BLaER1 treated with 17β-estradiol and CSF1 and Interleukin-3, amounts not matched to agents 10 nM and 100 nM (cell line): Measurements from ENCODE around the gene PDPN.
A peak's percentile ranks its signal among the peaks of the same experiment; 100 is the strongest.

ENCODE experiments used
- H3K27ac ChIP-seq, 11 experiments: shearing (Covaris generic); formaldehyde crosslinking; 2 replicates each; pipeline ENCODE4 v1.8.1; 2022
- H3K27me3 ChIP-seq, 11 experiments: shearing (Covaris generic); formaldehyde crosslinking; 2 replicates each; pipeline ENCODE4 v1.8.1; 2022
- H3K36me3 ChIP-seq, 11 experiments: shearing (Covaris generic); formaldehyde crosslinking; 2 replicates each; pipeline ENCODE4 v1.8.1; 2022
- H3K4me1 ChIP-seq, 10 experiments: shearing (Covaris generic); formaldehyde crosslinking; 2 replicates each; pipeline ENCODE4 v1.8.1; 2022
- H3K4me2 ChIP-seq, 11 experiments: shearing (Covaris generic); formaldehyde crosslinking; 2 replicates each; pipeline ENCODE4 v1.8.1; 2022
- H3K4me3 ChIP-seq, 10 experiments: shearing (Covaris generic); formaldehyde crosslinking; 2 replicates each; pipeline ENCODE4 v1.8.1; 2022
- H3K9ac ChIP-seq, 11 experiments: shearing (Covaris generic); formaldehyde crosslinking; 2 replicates each; pipeline ENCODE4 v1.8.1; 2022
- H3K9me3 ChIP-seq, 11 experiments: shearing (Covaris generic); formaldehyde crosslinking; replicated peaks in 1 of 11; 2 replicates each; pipeline ENCODE4 v1.8.1; 2022
- H4K20me1 ChIP-seq, 11 experiments: shearing (Covaris generic); formaldehyde crosslinking; 2 replicates each; pipeline ENCODE4 v1.8.1; 2022
- Cebpa-rat ChIP-seq, 11 experiments: shearing (Covaris generic); IDR thresholded peaks; 2 replicates each; pipeline ENCODE4 v1.8.1; 2022

PDPN gene

GRCh38 chr1:13570924-13571323 lies 12.7 kb upstream of the PDPN start:
- H3K27me3 ChIP-seq = no peaks in the 10 kb centered on the region
- no peaks in the 10 kb centered on the region for H3K36me3 ChIP-seq
- no peak overlapping the region; a peak in 1 of 22 replicates for H3K4me2 ChIP-seq
- H3K27ac ChIP-seq = no peak overlapping the region
- TF ChIP-seq Cebpa-rat (IDR thresholded peaks at IDR 0.05) = no peak
- no peaks in the 10 kb centered on the region for H3K9me3 ChIP-seq
- no peak overlapping the region for H3K4me3 ChIP-seq
- H3K9ac ChIP-seq = no peak overlapping the region
- H4K20me1 ChIP-seq = no peaks in the 10 kb centered on the region
- H3K4me1 ChIP-seq = peaks cover 0 to 7% (median 0%) of the 10 kb centered on the region in 10 experiments; a peak in 7 of 20 replicates

- H3K9ac ChIP-seq = no peak overlapping the region
- H3K9me3 ChIP-seq = no peaks in the 10 kb centered on the region
- H4K20me1 ChIP-seq = no peaks in the 10 kb centered on the region
- peaks cover 0 to 7% (median 0%) of the 10 kb centered on the region in 10 experiments; a peak in 7 of 20 replicates for H3K4me1 ChIP-seq
- H3K27me3 ChIP-seq = no peaks in the 10 kb centered on the region
- no peak overlapping the region for H3K4me2 ChIP-seq
- no peaks in the 10 kb centered on the region for H3K36me3 ChIP-seq
- H3K4me3 ChIP-seq = no peak overlapping the region
- H3K27ac ChIP-seq = no peak overlapping the region
- TF ChIP-seq Cebpa-rat (IDR thresholded peaks at IDR 0.05) = no peak
Observed at GRCh38 chr1:13573586-13573985, 10.0 kb upstream of the PDPN start.

GRCh38 chr1:13576926-13577325 lies 6.7 kb upstream of the PDPN start:
- no peak for TF ChIP-seq Cebpa-rat (IDR thresholded peaks at IDR 0.05)
- no peaks in the 10 kb centered on the region for H3K27me3 ChIP-seq
- H3K4me2 ChIP-seq = no peak overlapping the region
- no peak overlapping the region for H3K9ac ChIP-seq
- H3K36me3 ChIP-seq = no peaks in the 10 kb centered on the region
- H3K9me3 ChIP-seq = no peaks in the 10 kb centered on the region
- no peak overlapping the region for H3K4me3 ChIP-seq
- H3K27ac ChIP-seq = no peak overlapping the region
- no peaks in the 10 kb centered on the region for H4K20me1 ChIP-seq
- H3K4me1 ChIP-seq = no peaks in the 10 kb centered on the region

GRCh38 chr1:13577846-13578245 lies 5.8 kb upstream of the PDPN start:
- H4K20me1 ChIP-seq = no peaks in the 10 kb centered on the region
- H3K27ac ChIP-seq = no peak overlapping the region
- H3K4me1 ChIP-seq = no peaks in the 10 kb centered on the region
- H3K9me3 ChIP-seq = 0 out of 22 replicates have a peak, but pooled peaks cover 0 to 2% (median 0%) of the 10 kb centered on the region in 11 experiments
- H3K4me3 ChIP-seq = no peak overlapping the region
- no peak overlapping the region for H3K4me2 ChIP-seq
- TF ChIP-seq Cebpa-rat (IDR thresholded peaks at IDR 0.05) = no peak
- no peaks in the 10 kb centered on the region for H3K36me3 ChIP-seq
- H3K27me3 ChIP-seq = no peaks in the 10 kb centered on the region
- H3K9ac ChIP-seq = no peak overlapping the region

GRCh38 chr1:13581446-13581845 lies 2.2 kb upstream of the PDPN start:
- Histone ChIP-seq H3K9me3 (peaks cover 0 to 15% (median 11%) of the 10 kb centered on the region in 11 experiments; a peak in 11 of 22 replicates), H3K36me3 (no peaks in the 10 kb centered on the region)

DNA sequence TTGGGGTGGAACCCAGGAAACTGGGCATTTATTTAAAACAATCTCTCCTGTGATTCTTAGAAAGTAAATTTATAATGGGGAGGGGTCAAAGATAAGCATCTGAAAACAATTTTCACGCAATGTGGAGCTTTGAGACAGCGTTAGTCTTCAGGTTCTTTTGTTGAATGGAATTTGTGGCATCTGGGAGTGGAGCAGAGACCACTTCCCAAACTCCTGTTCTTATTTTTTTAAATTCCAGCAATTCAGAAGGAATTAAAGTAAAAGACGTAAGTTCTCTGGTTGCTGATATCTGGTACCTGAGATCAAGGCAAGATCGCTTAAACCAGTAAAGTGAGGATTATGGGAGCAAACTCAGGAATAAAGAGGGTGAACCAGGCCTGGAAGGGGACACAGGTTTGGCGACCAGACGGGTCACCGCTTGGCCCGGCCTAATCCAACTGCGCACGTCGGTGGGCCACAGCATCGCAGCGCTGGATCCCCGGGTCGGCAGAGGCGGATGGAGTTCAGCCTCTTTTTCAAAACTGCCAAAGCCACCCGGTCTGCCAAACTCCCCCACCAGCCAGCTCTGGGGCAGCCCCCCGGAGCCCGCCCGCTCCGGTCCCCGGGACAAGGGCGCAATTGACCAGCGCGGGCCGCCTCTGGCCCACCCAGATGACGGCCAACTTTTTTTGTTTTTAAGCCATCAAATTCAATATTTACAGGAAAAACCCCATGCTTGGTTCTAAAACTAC lies 754 bp upstream of the PDPN start:
- Histone ChIP-seq H3K4me2 (no peak overlapping the region), H3K27me3 (no peaks in the 10 kb centered on the region; a peak in 1 of 22 replicates), H3K27ac (no peak overlapping the region), H3K4me3 (no peak overlapping the region), H3K4me1 (peaks cover 17 to 24% (median 22%) of the 10 kb centered on the region in 10 experiments), H3K9me3 (peaks cover 0 to 15% (median 11%) of the 10 kb centered on the region in 11 experiments; a peak in 11 of 22 replicates), H3K9ac (no peak overlapping the region), H3K36me3 (no peaks in the 10 kb centered on the region), H4K20me1 (no peaks in the 10 kb centered on the region)
- TF ChIP-seq Cebpa-rat (IDR thresholded peaks at IDR 0.05) = no peak

More at GRCh38 chr1:13581446-13581845, 2.2 kb upstream of the PDPN start:
- H3K4me3 ChIP-seq = no peak overlapping the region
- H3K4me1 ChIP-seq = peaks cover 17 to 24% (median 22%) of the 10 kb centered on the region in 10 experiments
- no peak overlapping the region for H3K9ac ChIP-seq
- H4K20me1 ChIP-seq = no peaks in the 10 kb centered on the region
- no peak for TF ChIP-seq Cebpa-rat (IDR thresholded peaks at IDR 0.05)
- no peak overlapping the region for H3K4me2 ChIP-seq
- H3K27ac ChIP-seq = no peak overlapping the region
- H3K27me3 ChIP-seq = no peaks in the 10 kb centered on the region; a peak in 1 of 22 replicates

DNA sequence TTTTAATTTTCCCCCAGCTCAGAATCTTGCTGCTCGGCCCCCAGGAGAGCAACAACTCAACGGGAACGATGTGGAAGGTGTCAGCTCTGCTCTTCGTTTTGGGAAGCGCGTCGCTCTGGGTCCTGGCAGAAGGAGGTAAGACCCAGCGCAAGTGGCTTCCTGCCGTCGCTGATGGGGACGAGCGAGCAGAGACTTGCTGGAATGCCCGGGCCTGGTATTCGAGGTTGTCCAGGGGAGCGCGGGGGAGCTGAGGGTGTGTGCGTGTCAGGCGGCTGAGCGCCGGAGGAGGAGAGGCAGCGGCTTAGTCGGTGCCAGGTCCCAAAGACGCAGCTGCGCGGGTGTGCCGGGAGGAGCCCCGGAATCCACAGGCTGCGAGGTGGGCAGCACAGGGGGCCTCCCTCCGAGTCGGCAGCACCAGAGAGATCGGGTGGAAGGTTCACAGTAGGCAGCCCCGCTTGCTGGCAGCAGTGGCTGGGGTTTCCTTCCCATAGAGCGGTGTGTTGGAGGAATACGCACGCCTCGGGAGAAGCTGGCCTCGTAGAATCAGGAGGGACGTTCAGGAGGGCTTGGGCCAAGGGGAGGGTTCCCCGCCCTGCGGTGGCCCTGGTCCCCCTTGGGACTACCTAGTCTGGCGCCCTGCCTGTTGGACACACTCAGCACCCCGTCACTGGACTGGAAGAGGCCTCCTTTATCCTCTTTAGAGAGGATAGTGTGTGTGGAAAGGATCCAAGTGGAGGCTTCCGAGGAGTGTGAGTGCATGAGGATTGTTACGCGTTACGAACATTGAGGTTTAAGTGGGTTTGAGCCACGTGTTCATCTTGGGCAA lies 547 bp downstream of the PDPN start:
- Histone ChIP-seq H4K20me1 (no peaks in the 10 kb centered on the region), H3K4me3 (no peak overlapping the region), H3K9ac (no peak overlapping the region), H3K4me1 (peaks cover 17 to 24% (median 22%) of the 10 kb centered on the region in 10 experiments), H3K27me3 (no peaks in the 10 kb centered on the region; a peak in 1 of 22 replicates), H3K27ac (no peak overlapping the region), H3K36me3 (no peaks in the 10 kb centered on the region), H3K9me3 (peaks cover 0 to 15% (median 11%) of the 10 kb centered on the region in 11 experiments; a peak in 11 of 22 replicates), H3K4me2 (peak overlapping the region; percentile 34 to 77 (median 57))
- no peak for TF ChIP-seq Cebpa-rat (IDR thresholded peaks at IDR 0.05)

DNA sequence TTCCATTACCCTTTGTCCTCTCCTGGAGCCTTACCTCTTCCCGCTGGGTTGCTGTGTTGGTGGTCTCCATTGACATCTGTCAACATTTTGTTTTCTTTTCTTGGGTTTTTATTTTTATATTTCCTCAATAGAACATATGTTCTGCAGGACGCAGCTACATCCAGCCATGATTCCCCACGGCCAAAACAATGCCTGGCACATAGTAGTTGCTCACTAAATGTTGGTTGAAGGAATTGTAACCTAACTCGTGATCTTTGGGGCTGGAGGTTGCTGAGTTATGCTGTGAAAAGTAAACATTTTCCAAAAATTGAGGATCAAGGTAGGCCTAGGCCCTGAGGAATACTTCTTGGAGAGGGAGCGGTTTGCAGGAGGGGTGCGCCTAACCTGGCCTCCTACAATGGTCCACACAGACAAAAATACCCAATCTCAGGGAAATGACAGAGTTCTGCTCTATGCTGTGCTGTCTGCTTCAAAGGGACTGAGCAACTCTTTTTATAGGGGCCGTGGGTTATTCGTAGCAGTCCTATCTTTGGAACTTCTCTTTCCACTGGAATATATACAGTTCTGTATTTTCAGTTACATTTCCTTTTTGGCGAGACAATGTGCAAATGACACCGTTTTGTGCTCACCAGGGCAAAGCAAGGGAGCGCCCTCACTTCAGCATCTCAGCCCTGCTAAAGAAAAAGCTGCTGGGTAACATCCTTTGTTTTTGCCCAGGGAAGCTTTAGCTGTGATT lies 1.4 kb downstream of the PDPN start:
- H3K4me2 ChIP-seq = peak overlapping the region; percentile 34 to 77 (median 57)
- H3K4me3 ChIP-seq = no peak overlapping the region; a peak in 1 of 20 replicates
- no peaks in the 10 kb centered on the region for H3K36me3 ChIP-seq
- H3K27me3 ChIP-seq = no peaks in the 10 kb centered on the region; a peak in 1 of 22 replicates
- no peaks in the 10 kb centered on the region for H4K20me1 ChIP-seq
- peaks cover 17 to 25% (median 22%) of the 10 kb centered on the region in 10 experiments for H3K4me1 ChIP-seq
- 0 out of 22 replicates have a peak overlapping the region, but pooled peaks of 1 of the 11 experiments have one; percentile 21 for H3K27ac ChIP-seq
- H3K9me3 ChIP-seq = peaks cover 0 to 15% (median 11%) of the 10 kb centered on the region in 11 experiments; a peak in 11 of 22 replicates
- no peak for TF ChIP-seq Cebpa-rat (IDR thresholded peaks at IDR 0.05)
- H3K9ac ChIP-seq = peak overlapping the region in 5 of 11 experiments; percentile 7 to 38 (median 18); a peak in 2 of 22 replicates
